Mesenchymal stem cell (in vitro differentiated cells and primary cell): Measurements from ENCODE around the gene MCM9.
A peak's percentile ranks its signal among the peaks of the same experiment; 100 is the strongest.

Experiments
- DNase-seq: peaks from one replicate; pipeline ENCODE4 v3.0.0-alpha.2; 2013
- H2AFZ ChIP-seq: one replicate; pipeline ENCODE4 v1.6.1; 2013; ENCODE audit warnings: low read depth, mild to moderate bottlenecking, control low read depth, inconsistent platforms, low read length, moderate library complexity
- H2AK5ac ChIP-seq: 2 replicates; pipeline ENCODE4 v1.6.1; 2013; ENCODE audit warnings: low read length, moderate library complexity, mild to moderate bottlenecking, inconsistent platforms; ENCODE audit not compliant: severe bottlenecking
- H2BK120ac ChIP-seq: one replicate; pipeline ENCODE4 v1.6.1; 2013; ENCODE audit warnings: low read depth, mild to moderate bottlenecking, inconsistent platforms, low read length, moderate library complexity
- H2BK12ac ChIP-seq, 2 experiments: one replicate each; pipeline ENCODE4 v1.6.1; 2013; ENCODE audit warnings: inconsistent platforms in 2 of 2, low read length in 2 of 2, mild to moderate bottlenecking in 2 of 2, moderate library complexity in 2 of 2, control low read depth in 1 of 2
- H2BK15ac ChIP-seq: one replicate; pipeline ENCODE4 v1.6.1; 2013; ENCODE audit warnings: mild to moderate bottlenecking, low read depth, inconsistent platforms; ENCODE audit not compliant: poor library complexity, severe bottlenecking
- H2BK5ac ChIP-seq: 2 replicates; pipeline ENCODE4 v1.6.1; 2013; ENCODE audit warnings: low read depth, mild to moderate bottlenecking, low read length, control low read depth, inconsistent platforms; ENCODE audit not compliant: poor library complexity, severe bottlenecking
- H3K14ac ChIP-seq, 2 experiments: one replicate each; pipeline ENCODE4 v1.6.1; 2013; ENCODE audit warnings: inconsistent platforms in 2 of 2, low read length in 2 of 2, control low read depth in 1 of 2, mild to moderate bottlenecking in 1 of 2, moderate library complexity in 1 of 2
- H3K18ac ChIP-seq, 2 experiments: one replicate each; pipeline ENCODE4 v1.6.1; 2013; ENCODE audit warnings: inconsistent platforms in 2 of 2, low read length in 2 of 2, control low read depth in 1 of 2, low read depth in 1 of 2, mild to moderate bottlenecking in 1 of 2
- H3K23ac ChIP-seq, 2 experiments: one replicate each; pipeline ENCODE4 v1.6.1; 2013; ENCODE audit warnings: inconsistent platforms in 2 of 2, low read length in 2 of 2, mild to moderate bottlenecking in 2 of 2, moderate library complexity in 2 of 2, control low read depth in 1 of 2
- H3K27ac ChIP-seq: 2 replicates; pipeline ENCODE4 v1.5.1; 2013; ENCODE audit warnings: mild to moderate bottlenecking, moderate library complexity, low read length, control low read depth, inconsistent platforms; ENCODE audit not compliant: poor library complexity, severe bottlenecking
- H3K27me3 ChIP-seq, 2 experiments: 2 replicates each; pipeline versions ENCODE4 v1.6.1 to v1.7.0; 2013; ENCODE audit warnings: low read length in 2 of 2, mild to moderate bottlenecking in 2 of 2, moderate library complexity in 2 of 2, control low read depth in 1 of 2, inconsistent platforms in 1 of 2; ENCODE audit not compliant: control insufficient read depth in 1 of 2, insufficient read depth in 1 of 2
- H3K36me3 ChIP-seq, 2 experiments: 2 replicates each; pipeline versions ENCODE4 v1.6.1 to v1.7.0; 2013; ENCODE audit warnings: low read length in 2 of 2, control low read depth in 1 of 2, inconsistent platforms in 1 of 2, low read depth in 1 of 2, mild to moderate bottlenecking in 1 of 2; ENCODE audit not compliant: insufficient read depth in 2 of 2, control insufficient read depth in 1 of 2
- H3K4ac ChIP-seq, 2 experiments: one replicate each; pipeline ENCODE4 v1.6.1; 2013; ENCODE audit warnings: inconsistent platforms in 2 of 2, low read length in 2 of 2, mild to moderate bottlenecking in 2 of 2, moderate library complexity in 2 of 2, control low read depth in 1 of 2, low read depth in 1 of 2
- H3K4me1 ChIP-seq: 2 replicates; pipeline ENCODE4 v1.6.1; 2013; ENCODE audit warnings: low read depth, low read length, control low read depth; ENCODE audit not compliant: control insufficient read depth, insufficient read depth
- H3K4me2 ChIP-seq: 2 replicates; pipeline ENCODE4 v1.6.1; 2013; ENCODE audit warnings: low read length, mild to moderate bottlenecking, inconsistent platforms; ENCODE audit not compliant: poor library complexity, severe bottlenecking
- H3K4me3 ChIP-seq, 2 experiments: 2 replicates each; pipeline versions ENCODE4 v1.5.1 to v1.7.0; 2013; ENCODE audit warnings: low read length in 2 of 2, mild to moderate bottlenecking in 2 of 2, control low read depth in 1 of 2, low read depth in 1 of 2; ENCODE audit not compliant: insufficient read depth in 1 of 2
- H3K79me1 ChIP-seq: replicated peaks from 2 replicates; pipeline ENCODE4 v1.6.1; 2013; ENCODE audit warnings: mild to moderate bottlenecking, control low read depth, low read length, inconsistent platforms; ENCODE audit not compliant: poor library complexity, severe bottlenecking
- H3K9ac ChIP-seq: 2 replicates; pipeline ENCODE4 v1.7.0; 2013; ENCODE audit warnings: mild to moderate bottlenecking, low read length, moderate library complexity
- H3K9me3 ChIP-seq: 2 replicates; pipeline ENCODE4 v1.7.0; 2013; ENCODE audit warnings: mild to moderate bottlenecking, low read length; ENCODE audit not compliant: control insufficient read depth
- H4K8ac ChIP-seq: one replicate; pipeline ENCODE4 v1.6.1; 2013; ENCODE audit warnings: inconsistent platforms, mild to moderate bottlenecking, low read length, moderate library complexity
- H4K91ac ChIP-seq: one replicate; pipeline ENCODE4 v1.6.1; 2013; ENCODE audit warnings: mild to moderate bottlenecking, low read length, inconsistent platforms
- WGBS: methylation state at CpG from one replicate; pipeline ENCODE4 v1.1.7; 2013; ENCODE audit warnings: mixed read lengths; 5-methylcytosine and 5-hydroxymethylcytosine counted together

Gene MCM9

DNA sequence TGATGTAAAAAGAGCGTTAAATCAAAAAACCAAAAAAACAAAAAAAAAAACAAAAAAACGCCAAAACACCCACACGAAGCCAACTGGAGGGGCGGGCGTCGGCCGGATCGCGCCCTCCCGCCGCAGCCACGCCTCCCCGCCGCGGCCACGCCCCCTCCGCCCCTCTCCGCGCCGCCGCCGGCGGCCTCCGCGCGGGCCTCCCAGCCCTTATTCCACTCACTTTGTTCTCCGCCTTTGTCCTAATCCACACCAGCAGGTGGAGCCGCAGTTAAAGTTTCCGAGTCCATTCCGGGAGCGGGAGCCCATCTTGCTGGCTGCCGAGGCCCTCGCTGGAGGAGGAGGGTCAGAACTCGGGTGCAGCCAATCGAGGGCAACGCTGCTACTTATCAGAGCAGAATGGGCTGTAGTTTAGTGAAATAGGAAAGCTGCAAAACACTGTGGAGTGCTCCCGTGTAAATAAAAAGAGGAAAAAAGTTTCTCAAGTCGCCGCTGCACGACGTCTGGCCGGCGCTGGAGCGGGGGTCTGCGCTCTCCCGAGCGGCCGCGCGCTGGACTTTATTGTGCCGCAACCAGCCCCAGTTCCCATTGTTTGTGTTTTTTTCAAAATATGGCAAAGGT lies 41.0 kb downstream of the MCM9 start, which contains the start of gene ASF1A:
Gene ASF1A (plus strand): TSS at position 346 of the 618 bp plus-strand sequence. CDS start 262 bp downstream, at position 608.
- H3K9ac ChIP-seq: peak within 1 kb of the TSS; percentile 99
- H4K8ac ChIP-seq: peak within 1 kb of the TSS; percentile 84
- peak within 1 kb of the TSS; percentile 84 for H3K4me2 ChIP-seq
- under 1% methylated on average over 49 of the region's 51 CpGs for WGBS
- H3K4me3 ChIP-seq: peak within 1 kb of the TSS; percentile 94 to 100
- H2AFZ ChIP-seq: peak within 1 kb of the TSS; percentile 88
- peak within 1 kb of the TSS in 1 of 2 experiments; percentile 98 for H3K23ac ChIP-seq
- peaks cover 0 to 5% of the 10 kb centered on the region in 2 experiments for H3K36me3 ChIP-seq
- H3K79me1 ChIP-seq: peaks cover 6% of the 10 kb centered on the region
- peak within 1 kb of the TSS; percentile 83 for H2BK15ac ChIP-seq
- peak within 1 kb of the TSS; percentile 73 for H2AK5ac ChIP-seq
- peak within 1 kb of the TSS; percentile 85 for H4K91ac ChIP-seq
- peak within 1 kb of the TSS; percentile 95 for H3K27ac ChIP-seq
- no peaks in the 10 kb centered on the region for H3K27me3 ChIP-seq
- H3K9me3 ChIP-seq: no peaks in the 10 kb centered on the region
- peak within 1 kb of the TSS; percentile 91 to 100 for H3K4ac ChIP-seq
- H3K4me1 ChIP-seq: peaks cover 3% of the 10 kb centered on the region
- peak; percentile 99 for DNase-seq
- peak within 1 kb of the TSS in 1 of 2 experiments; percentile 86 for H3K14ac ChIP-seq
- peak within 1 kb of the TSS; percentile 83 to 98 for H3K18ac ChIP-seq
- peak within 1 kb of the TSS; percentile 59 for H2BK120ac ChIP-seq
- peak within 1 kb of the TSS; percentile 92 for H2BK5ac ChIP-seq
- peak within 1 kb of the TSS in 1 of 2 experiments; percentile 54 for H2BK12ac ChIP-seq

DNA sequence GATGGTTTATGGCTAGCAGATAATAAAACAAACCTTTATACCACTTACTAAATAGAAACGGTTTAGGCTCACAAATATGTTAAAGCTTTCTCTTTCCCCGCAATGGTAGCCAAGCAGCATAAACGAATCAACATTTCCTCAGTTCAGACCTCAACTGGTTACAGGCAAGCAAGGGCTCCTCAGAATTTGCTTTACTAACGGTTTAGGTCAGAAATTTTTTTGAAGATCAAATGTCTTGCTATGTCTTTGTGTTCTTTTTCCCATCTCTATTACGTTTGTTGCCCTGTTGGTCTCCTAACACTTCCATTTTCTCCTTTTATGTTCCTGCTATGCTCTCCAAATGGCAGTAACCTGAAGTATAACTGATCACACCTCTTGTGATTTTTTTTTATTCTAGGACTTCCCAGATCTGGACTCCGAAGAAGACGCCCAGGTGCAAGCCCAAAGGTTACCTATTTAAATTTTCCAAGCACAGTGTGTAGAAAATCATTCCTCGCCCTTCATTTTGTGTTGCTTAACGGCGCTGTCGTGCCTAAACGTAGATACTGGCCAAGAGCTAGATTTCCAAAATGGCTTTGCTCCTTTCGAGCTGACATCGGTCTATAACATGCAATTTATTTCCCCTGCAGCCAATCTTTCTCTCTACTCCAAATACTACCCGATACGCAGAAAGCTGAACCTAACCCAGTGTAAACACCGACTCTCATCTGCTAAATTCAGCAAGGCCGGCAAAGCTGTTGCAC lies 41.7 kb downstream of the MCM9 start:
- Histone ChIP-seq H2BK5ac (no peak overlapping the region), H4K91ac (peak overlapping the region; percentile 18), H3K4me2 (peak overlapping the region; percentile 81), H3K4me3 (peak overlapping the region in 1 of 2 experiments; percentile 90), H3K4me1 (peaks cover 3% of the 10 kb centered on the region), H3K36me3 (peaks cover 0 to 3% of the 10 kb centered on the region in 2 experiments), H3K27ac (peak overlapping the region; percentile 95), H4K8ac (peak overlapping the region; percentile 35), H3K79me1 (peaks cover 7% of the 10 kb centered on the region), H2AFZ (peak overlapping the region; percentile 63), H3K4ac (peak overlapping the region in 1 of 2 experiments; percentile 80), H2AK5ac (no peak overlapping the region), H2BK15ac (no peak overlapping the region), H3K14ac (no peak overlapping the region), H3K27me3 (no peaks in the 10 kb centered on the region), H2BK12ac (no peak overlapping the region), H2BK120ac (no peak overlapping the region), H3K23ac (no peak overlapping the region), H3K9me3 (no peaks in the 10 kb centered on the region), H3K18ac (no peak overlapping the region), H3K9ac (peak overlapping the region; percentile 99)
- DNase-seq: peak; percentile 84
- 7% methylated on average over 18 of the region's 18 CpGs for WGBS

DNA sequence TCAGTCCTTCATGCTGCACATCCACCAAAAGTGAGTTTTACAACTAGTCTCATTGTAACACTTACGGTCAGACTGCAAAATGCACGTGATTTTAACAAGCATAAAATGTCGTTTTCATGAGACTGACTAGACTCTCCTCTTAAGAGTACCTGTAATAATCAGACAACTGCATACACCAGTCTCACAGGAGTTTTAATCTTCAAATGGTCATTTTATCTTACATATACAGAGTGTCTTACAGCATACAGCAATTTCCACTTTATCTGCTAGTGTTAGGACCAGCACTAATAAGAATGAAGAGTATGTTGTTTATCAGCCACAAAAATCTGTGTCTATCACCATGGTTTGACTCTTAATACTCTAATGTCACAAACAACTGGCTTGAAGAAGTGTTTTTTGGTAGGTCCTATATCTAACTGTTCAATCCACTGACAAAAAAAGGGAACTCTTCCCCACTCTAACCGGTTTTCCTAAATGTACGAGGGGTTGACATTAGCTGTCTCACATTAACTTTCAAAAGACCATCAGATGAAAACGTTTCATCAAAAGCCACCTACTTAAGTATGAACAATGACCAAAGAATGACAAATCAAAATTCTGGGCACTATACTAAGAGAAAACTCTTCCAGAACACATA lies 42.5 kb downstream of the MCM9 start:
- Histone ChIP-seq H3K4me3 (peak overlapping the region in 1 of 2 experiments; percentile 90), H3K18ac (no peak overlapping the region), H3K23ac (no peak overlapping the region), H2BK5ac (no peak overlapping the region), H2BK120ac (no peak overlapping the region), H3K4me2 (peak overlapping the region; percentile 20), H3K14ac (no peak overlapping the region), H3K79me1 (peaks cover 7% of the 10 kb centered on the region), H2BK12ac (no peak overlapping the region), H2AK5ac (no peak overlapping the region), H3K9me3 (no peaks in the 10 kb centered on the region), H4K8ac (no peak overlapping the region), H4K91ac (no peak overlapping the region), H3K9ac (peak overlapping the region; percentile 99), H2AFZ (no peak overlapping the region), H3K4ac (no peak overlapping the region), H2BK15ac (no peak overlapping the region), H3K36me3 (no peaks in the 10 kb centered on the region), H3K27ac (peak overlapping the region; percentile 24), H3K27me3 (no peaks in the 10 kb centered on the region), H3K4me1 (peaks cover 3% of the 10 kb centered on the region)
- WGBS: 58% methylated on average over 6 of the region's 6 CpGs
- no peak for DNase-seq
